Measurements from ENCODE around the gene CLEC5A.
A peak's percentile ranks its signal among the peaks of the same experiment; 100 is the strongest.

DNA sequence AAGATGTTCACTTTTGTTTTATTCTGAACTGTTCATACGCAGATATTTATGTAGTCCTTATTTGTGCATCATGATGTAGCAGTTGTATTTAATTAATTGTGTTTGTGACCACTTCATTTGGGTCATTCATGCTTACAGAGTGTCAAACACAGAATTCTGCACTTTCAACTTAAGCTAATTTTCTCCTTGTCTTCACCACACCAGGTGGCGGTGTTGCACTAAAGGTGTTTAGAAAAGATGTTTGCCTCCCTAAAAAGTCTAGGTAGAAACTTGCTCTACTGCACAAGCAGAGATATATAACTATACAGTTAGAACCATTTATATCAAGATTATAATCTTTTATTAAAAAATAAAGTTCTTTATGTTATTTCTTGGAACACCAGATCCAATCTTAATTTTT, 28.1 kb upstream of the CLEC5A start:
- TF ChIP-seq, protein P1, sequence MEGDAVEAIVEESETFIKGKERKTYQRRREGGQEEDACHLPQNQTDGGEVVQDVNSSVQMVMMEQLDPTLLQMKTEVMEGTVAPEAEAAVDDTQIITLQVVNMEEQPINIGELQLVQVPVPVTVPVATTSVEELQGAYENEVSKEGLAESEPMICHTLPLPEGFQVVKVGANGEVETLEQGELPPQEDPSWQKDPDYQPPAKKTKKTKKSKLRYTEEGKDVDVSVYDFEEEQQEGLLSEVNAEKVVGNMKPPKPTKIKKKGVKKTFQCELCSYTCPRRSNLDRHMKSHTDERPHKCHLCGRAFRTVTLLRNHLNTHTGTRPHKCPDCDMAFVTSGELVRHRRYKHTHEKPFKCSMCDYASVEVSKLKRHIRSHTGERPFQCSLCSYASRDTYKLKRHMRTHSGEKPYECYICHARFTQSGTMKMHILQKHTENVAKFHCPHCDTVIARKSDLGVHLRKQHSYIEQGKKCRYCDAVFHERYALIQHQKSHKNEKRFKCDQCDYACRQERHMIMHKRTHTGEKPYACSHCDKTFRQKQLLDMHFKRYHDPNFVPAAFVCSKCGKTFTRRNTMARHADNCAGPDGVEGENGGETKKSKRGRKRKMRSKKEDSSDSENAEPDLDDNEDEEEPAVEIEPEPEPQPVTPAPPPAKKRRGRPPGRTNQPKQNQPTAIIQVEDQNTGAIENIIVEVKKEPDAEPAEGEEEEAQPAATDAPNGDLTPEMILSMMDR (IDR thresholded peaks at IDR 0.05) = peak in 1 of 6 experiments; percentile 37
- no peak for TF ChIP-seq POLR2A (IDR thresholded peaks at IDR 0.05)
